GM23248 (cell line): ENCODE data around the gene LRRC74A.

Experiments
- EZH2 ChIP-seq: fragments of 200-600 bp; sonication (generic); IDR thresholded peaks from 2 replicates; pipeline ENCODE4 v1.6.1; 2018; ENCODE audit warnings: antibody characterized with exemption, mild to moderate bottlenecking; ENCODE audit not compliant: insufficient read depth, poor library complexity, severe bottlenecking
- EZH2phosphoT487 ChIP-seq: fragments of 200-600 bp; sonication (generic); IDR thresholded peaks from 2 replicates; pipeline ENCODE4 v1.6.1; 2018; ENCODE audit warnings: antibody characterized with exemption, moderate library complexity, mild to moderate bottlenecking, low read depth; ENCODE audit not compliant: insufficient read depth

- TF ChIP-seq EZH2: no peak
- no peak for TF ChIP-seq EZH2phosphoT487
Observed at GRCh38 chr14:76810953-76811400, 15.2 kb upstream of the LRRC74A start.
